ENCODE data around the gene ZNF888.
"Not testable (repeated sequence)": the region's sequence is repeated elsewhere in the genome, so short reads cannot be mapped to it uniquely, and the experiment has no call there.

Gene ZNF888

GRCh38 chr19:52889076-52889475, 34.2 kb downstream of the ZNF888 start:
- H3K4me1 ChIP-seq (ENCODE audit: insufficient read depth, low read length): no peaks in the 10 kb centered on the region
- H3K4me3 ChIP-seq (ENCODE audit: low read length): no peak overlapping the region
- no peaks in the 10 kb centered on the region for H3K27me3 ChIP-seq (ENCODE audit: insufficient read depth, low read length)
- no peak overlapping the region for H2AFZ ChIP-seq (ENCODE audit: low read depth, low read length)
- H3K9me3 ChIP-seq (ENCODE audit: low read length): peaks cover 36% of the 10 kb centered on the region
- H3K36me3 ChIP-seq (ENCODE audit: insufficient read depth, low read length): peaks cover 78% of the 10 kb centered on the region

DNA sequence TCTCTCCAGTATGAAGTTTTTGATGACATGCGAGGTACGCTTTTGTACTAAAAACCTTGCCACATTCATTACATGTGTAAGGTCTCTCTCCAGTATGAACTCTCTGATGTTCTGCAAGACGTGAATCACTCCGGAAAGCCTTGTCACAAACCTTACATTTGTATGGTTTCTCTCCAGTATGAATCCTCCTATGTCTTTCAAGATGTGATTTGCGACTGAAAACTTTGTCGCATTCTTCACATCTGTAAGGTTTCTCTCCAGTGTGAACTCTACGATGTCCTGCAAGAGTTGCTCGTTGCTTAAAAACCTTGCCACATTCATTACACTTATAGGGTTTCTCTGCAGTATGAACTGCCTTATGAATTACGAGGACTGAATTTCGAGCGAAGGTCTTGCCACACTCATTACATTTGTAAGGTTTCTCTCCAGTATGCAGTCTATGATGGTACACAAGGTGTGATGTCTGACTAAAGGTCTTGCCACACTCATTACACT, 42.3 kb downstream of the ZNF888 start:
- H3K36me3 ChIP-seq (ENCODE audit: insufficient read depth, low read length): peaks cover 70% of the 10 kb centered on the region
- H3K4me1 ChIP-seq (ENCODE audit: insufficient read depth, low read length): no peaks in the 10 kb centered on the region
- no peak overlapping the region for H2AFZ ChIP-seq (ENCODE audit: low read depth, low read length)
- no peaks in the 10 kb centered on the region for H3K27me3 ChIP-seq (ENCODE audit: insufficient read depth, low read length)
- H3K4me3 ChIP-seq (ENCODE audit: low read length): no peak overlapping the region
- H3K9me3 ChIP-seq (ENCODE audit: low read length): peaks cover 70% of the 10 kb centered on the region

DNA sequence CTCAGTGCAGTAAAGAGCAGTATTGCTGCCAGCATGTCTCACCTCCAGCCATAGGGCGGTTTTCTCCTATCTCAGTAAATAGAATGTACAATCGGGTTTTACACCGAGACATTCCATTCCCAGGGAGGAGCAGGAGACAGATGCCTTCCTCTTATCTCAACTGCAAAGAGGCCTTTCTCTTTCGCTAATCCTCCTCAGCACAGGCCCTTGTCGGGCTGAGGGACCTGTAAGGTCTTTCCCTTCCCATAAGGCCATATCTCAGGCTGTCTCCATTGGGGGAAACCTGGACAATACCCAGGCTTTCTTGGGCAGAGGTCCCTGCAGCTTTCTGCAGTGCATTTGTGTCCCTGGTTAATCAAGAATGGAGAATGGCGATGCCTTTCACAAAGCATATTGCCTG, 50.2 kb downstream of the ZNF888 start:
- not testable (repeated sequence) for H2AFZ ChIP-seq (ENCODE audit: low read depth, low read length); H3K4me3 ChIP-seq (ENCODE audit: low read length); H3K27me3 ChIP-seq (ENCODE audit: insufficient read depth, low read length); H3K4me1 ChIP-seq (ENCODE audit: insufficient read depth, low read length); H3K36me3 ChIP-seq (ENCODE audit: insufficient read depth, low read length)
- peaks cover 10% of the 10 kb centered on the region for H3K9me3 ChIP-seq (ENCODE audit: low read length)

- Histone ChIP-seq H3K36me3 (ENCODE audit: insufficient read depth, low read length) (no peaks in the 10 kb centered on the region), H2AFZ (ENCODE audit: low read depth, low read length) (no peak overlapping the region), H3K4me3 (ENCODE audit: low read length) (no peak overlapping the region), H3K4me1 (ENCODE audit: insufficient read depth, low read length) (no peaks in the 10 kb centered on the region), H3K27me3 (ENCODE audit: insufficient read depth, low read length) (no peaks in the 10 kb centered on the region), H3K9me3 (ENCODE audit: low read length) (peaks cover 4% of the 10 kb centered on the region)
These were observed 51.8 kb downstream of the ZNF888 start for GRCh38 chr19:52871466-52871865.

- not testable (repeated sequence) for H3K9me3 ChIP-seq (ENCODE audit: low read length); H3K36me3 ChIP-seq (ENCODE audit: insufficient read depth, low read length); H3K27me3 ChIP-seq (ENCODE audit: insufficient read depth, low read length); H3K4me1 ChIP-seq (ENCODE audit: insufficient read depth, low read length); H3K4me3 ChIP-seq (ENCODE audit: low read length); H2AFZ ChIP-seq (ENCODE audit: low read depth, low read length)
These were observed 55.2 kb downstream of the ZNF888 start for GRCh38 chr19:52868031-52868430.

- Histone ChIP-seq H2AFZ (ENCODE audit: low read depth, low read length) (peak within 1 kb of the TSS; percentile 94), H3K4me3 (ENCODE audit: low read length) (peak within 1 kb of the TSS; percentile 90)
- H3K27me3 ChIP-seq (ENCODE audit: insufficient read depth, low read length); H3K4me1 ChIP-seq (ENCODE audit: insufficient read depth, low read length); H3K9me3 ChIP-seq (ENCODE audit: low read length); H3K36me3 ChIP-seq (ENCODE audit: insufficient read depth, low read length): not testable (repeated sequence)
These were observed 65.6 kb downstream of the ZNF888 start, which contains the start of gene ZNF468 for GRCh38 chr19:52857378-52858191. Gene ZNF468 (minus strand): TSS chr19:52857619. CDS start chr19:52854272, 3,347 bp downstream.

DNA sequence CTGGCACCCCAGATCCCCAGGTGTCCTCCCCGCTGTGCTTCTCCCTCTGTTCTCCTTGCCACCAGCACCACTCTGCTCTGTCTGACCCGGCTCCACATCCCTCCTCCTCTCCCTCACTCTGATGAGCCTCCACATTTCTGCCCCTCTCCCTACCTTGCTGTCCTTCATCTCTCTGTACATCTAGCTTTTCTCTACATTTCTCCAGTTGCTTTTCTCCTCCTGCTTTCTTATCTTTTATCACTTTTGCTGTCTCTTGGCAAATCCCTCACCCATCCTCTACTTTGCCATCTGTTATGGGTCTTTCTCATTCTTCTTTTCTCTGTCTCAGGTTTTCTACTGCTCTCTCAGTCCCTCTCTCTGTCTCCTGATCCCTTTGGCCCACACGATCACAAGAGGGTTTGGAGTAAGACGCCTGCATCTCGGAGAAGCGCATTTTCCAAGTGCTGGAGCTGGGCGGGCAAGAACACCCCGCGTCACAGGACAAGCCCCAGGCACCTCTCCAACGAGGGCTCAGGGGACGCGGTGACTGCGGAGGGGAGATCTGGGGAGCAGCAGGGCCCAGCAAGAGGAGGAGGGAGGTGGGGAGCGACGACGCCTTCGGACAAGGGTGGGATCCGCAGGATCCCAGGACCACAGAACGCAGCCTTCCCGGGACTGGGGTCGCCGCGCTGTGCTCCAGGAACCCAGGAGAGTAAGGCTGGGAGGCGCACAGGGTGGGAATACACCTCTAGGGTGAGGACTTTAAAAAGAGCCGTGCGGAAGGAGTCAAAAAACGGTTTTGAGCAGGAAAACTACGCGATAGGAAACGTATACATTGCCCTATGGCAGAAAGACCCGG, 66.5 kb downstream of the ZNF888 start:
- Histone ChIP-seq H3K36me3 (ENCODE audit: insufficient read depth, low read length) (peaks cover 11% of the 10 kb centered on the region), H2AFZ (ENCODE audit: low read depth, low read length) (peak overlapping the region; percentile 94), H3K4me3 (ENCODE audit: low read length) (peak overlapping the region; percentile 90)
- H3K9me3 ChIP-seq (ENCODE audit: low read length); H3K27me3 ChIP-seq (ENCODE audit: insufficient read depth, low read length); H3K4me1 ChIP-seq (ENCODE audit: insufficient read depth, low read length): not testable (repeated sequence)

Data from neuron (in vitro differentiated cells).